Activated CD4-positive, alpha-beta memory T cell treated with anti-CD3 and anti-CD28 coated beads, Interleukin-2, amount 10 ng/mL, durations not matched to agents 7 days and 5 days (primary cell): ENCODE results near the gene PCDHA13. TPM values are rescaled to one million over a fixed set of nuclear protein-coding genes. Genes with fewer than 3 reads are reported as not detected.

Experiments
- CTCF ChIA-PET: fragments of 350-600 bp; sonication (Branson Sonifier 250); formaldehyde crosslinking; loops from one replicate; lab custom pipeline; 2021; ENCODE audit warnings: antibody characterized with exemption, inconsistent platforms; lab: Charles Lee
- POLR2A ChIA-PET: fragments of 350-600 bp; sonication (Branson Sonifier 250); formaldehyde crosslinking; loops from one replicate; lab custom pipeline; 2021; ENCODE audit warnings: antibody characterized with exemption; lab: Charles Lee
- DNase-seq: peaks from one replicate; pipeline ENCODE4 v3.0.0-alpha.2; 2020
- H3K27ac Mint-ChIP-seq: one replicate; pipeline ENCODE4 v1.8.0; 2021; ENCODE audit warnings: mild to moderate bottlenecking, mixed read lengths
- H3K27me3 Mint-ChIP-seq: one replicate; pipeline ENCODE4 v1.8.0; 2021; ENCODE audit warnings: mixed read lengths
- H3K36me3 Mint-ChIP-seq: one replicate; pipeline ENCODE4 v1.8.0; 2021; ENCODE audit warnings: low read depth, mixed read lengths
- H3K4me1 Mint-ChIP-seq: one replicate; pipeline ENCODE4 v1.8.0; 2021; ENCODE audit warnings: mixed read lengths
- H3K4me3 Mint-ChIP-seq: one replicate; pipeline ENCODE4 v1.8.0; 2021; ENCODE audit warnings: mild to moderate bottlenecking, mixed read lengths
- H3K9me3 Mint-ChIP-seq: one replicate; pipeline ENCODE4 v1.8.0; 2021; ENCODE audit warnings: mixed read lengths
- total RNA-seq, 2 experiments: library from RNA; stranded (reverse); gene quantifications; one replicate each; pipeline ENCODE4 v1.2.3, GENCODE V29; 2021

Gene PCDHA13
- total RNA-seq, 2 experiments from 2014 or later, result not detected

- Mint-ChIP-seq H3K4me1 (no peaks in the 10 kb centered on the region), H3K9me3 (peaks cover 13% of the 10 kb centered on the region), H3K27ac (no peak overlapping the region), H3K27me3 (no peaks in the 10 kb centered on the region), H3K4me3 (no peak overlapping the region), H3K36me3 (peaks cover 2% of the 10 kb centered on the region)
- DNase-seq, result no peak
- CTCF ChIA-PET, result no interaction called here
- POLR2A ChIA-PET, result no interaction called here
Observed at GRCh38 chr5:140883927-140884697, 2.2 kb downstream of the PCDHA13 start.

- H3K27ac Mint-ChIP-seq, result no peak overlapping the region
- ChIA-PET CTCF (no interaction called here), POLR2A (no interaction called here)
- H3K27me3 Mint-ChIP-seq, result no peaks in the 10 kb centered on the region
- H3K9me3 Mint-ChIP-seq, result peaks cover 3% of the 10 kb centered on the region
- no peaks in the 10 kb centered on the region for H3K36me3 Mint-ChIP-seq
- H3K4me3 Mint-ChIP-seq, result no peak overlapping the region
- no peaks in the 10 kb centered on the region for H3K4me1 Mint-ChIP-seq
- no peak for DNase-seq
Observed at GRCh38 chr5:140916325-140916724, 34.4 kb downstream of the PCDHA13 start.

- no peak overlapping the region for H3K4me3 Mint-ChIP-seq
- H3K9me3 Mint-ChIP-seq, result peaks cover 3% of the 10 kb centered on the region
- ChIA-PET CTCF (no interaction called here), POLR2A (no interaction called here)
- DNase-seq, result no peak
- H3K27me3 Mint-ChIP-seq, result peaks cover 21% of the 10 kb centered on the region
- H3K4me1 Mint-ChIP-seq, result peaks cover 1% of the 10 kb centered on the region
- no peak overlapping the region for H3K27ac Mint-ChIP-seq
- peaks cover 2% of the 10 kb centered on the region for H3K36me3 Mint-ChIP-seq
Observed at GRCh38 chr5:140923601-140924000, 41.7 kb downstream of the PCDHA13 start.

GRCh38 chr5:140925806-140926442 is 44.0 kb downstream of the PCDHA13 start, which contains the start of gene PCDHAC1:
PCDHAC1 (plus strand) TSS chr5:140926299; CDS start chr5:140926893, 594 bp downstream.
- Mint-ChIP-seq H3K27ac (no peak within 1 kb of the TSS), H3K4me1 (peaks cover 1% of the 10 kb centered on the region), H3K4me3 (no peak within 1 kb of the TSS), H3K36me3 (peaks cover 2% of the 10 kb centered on the region), H3K9me3 (peaks cover 3% of the 10 kb centered on the region), H3K27me3 (peaks cover 21% of the 10 kb centered on the region)
- no peak for DNase-seq
- ChIA-PET CTCF (no interaction called here), POLR2A (no interaction called here)

- POLR2A ChIA-PET, result no interaction called here
- Mint-ChIP-seq H3K4me3 (no peak overlapping the region), H3K27me3 (peaks cover 21% of the 10 kb centered on the region), H3K36me3 (peaks cover 2% of the 10 kb centered on the region), H3K9me3 (peaks cover 3% of the 10 kb centered on the region), H3K27ac (no peak overlapping the region), H3K4me1 (peaks cover 1% of the 10 kb centered on the region)
- no peak for DNase-seq
- CTCF ChIA-PET, result no interaction called here
Observed at GRCh38 chr5:140926443-140927227, 44.7 kb downstream of the PCDHA13 start.

- H3K27ac Mint-ChIP-seq, result no peak overlapping the region
- H3K4me1 Mint-ChIP-seq, result peaks cover 1% of the 10 kb centered on the region
- peaks cover 21% of the 10 kb centered on the region for H3K27me3 Mint-ChIP-seq
Observed at GRCh38 chr5:140927228-140927573, 45.3 kb downstream of the PCDHA13 start.

More at GRCh38 chr5:140927228-140927573, 45.3 kb downstream of the PCDHA13 start:
- no peak overlapping the region for H3K4me3 Mint-ChIP-seq
- ChIA-PET CTCF (no interaction called here), POLR2A (no interaction called here)
- peaks cover 3% of the 10 kb centered on the region for H3K9me3 Mint-ChIP-seq
- no peak for DNase-seq
- H3K36me3 Mint-ChIP-seq, result peaks cover 2% of the 10 kb centered on the region

Other genes with a start within 250 kb of the PCDHA13 start
- gene CD14, start 248.9 kb upstream of the PCDHA13 start, total RNA-seq, result under 1 TPM; 0.23 to 0.38 TPM
- gene TMCO6, start 242.7 kb upstream of the PCDHA13 start, total RNA-seq, result 10 to 100 TPM; 28.9 to 29.0 TPM
- 10 to 100 TPM; 73.0 to 83.8 TPM for gene NDUFA2, start 234.5 kb upstream of the PCDHA13 start, total RNA-seq
- gene IK, start 234.3 kb upstream of the PCDHA13 start, total RNA-seq, result 100 to 1,000 TPM; 123 to 126 TPM
- 10 to 100 TPM; 35.0 to 35.2 TPM for gene WDR55, start 217.2 kb upstream of the PCDHA13 start, total RNA-seq
- gene DND1, start 208.5 kb upstream of the PCDHA13 start, total RNA-seq, result 1 to 10 TPM; 2.2 to 2.5 TPM
- 10 to 100 TPM; 66.0 to 70.2 TPM for gene HARS1, start 190.8 kb upstream of the PCDHA13 start, total RNA-seq
- 10 to 100 TPM; 30.6 to 34.7 TPM for gene HARS2, start 190.7 kb upstream of the PCDHA13 start, total RNA-seq
- gene ZMAT2, start 181.7 kb upstream of the PCDHA13 start, total RNA-seq, result 10 to 100 TPM; 52.0 to 52.7 TPM
- gene PCDHA1, start 96.0 kb upstream of the PCDHA13 start, total RNA-seq, result not detected
- gene PCDHA2, start 87.3 kb upstream of the PCDHA13 start, total RNA-seq, result not detected
- not detected for gene PCDHA3, start 81.1 kb upstream of the PCDHA13 start, total RNA-seq
- gene PCDHA4, start 75.1 kb upstream of the PCDHA13 start, total RNA-seq, result not detected
- gene PCDHA5, start 60.5 kb upstream of the PCDHA13 start, total RNA-seq, result not detected
- not detected for gene PCDHA6, start 54.2 kb upstream of the PCDHA13 start, total RNA-seq
- not detected for gene PCDHA7, start 47.9 kb upstream of the PCDHA13 start, total RNA-seq
- not detected for gene PCDHA8, start 40.9 kb upstream of the PCDHA13 start, total RNA-seq
- gene PCDHA9, start 33.7 kb upstream of the PCDHA13 start, total RNA-seq, result not detected
- not detected for gene PCDHA10, start 26.2 kb upstream of the PCDHA13 start, total RNA-seq
- not detected for gene PCDHA11, start 13.2 kb upstream of the PCDHA13 start, total RNA-seq
- not detected for gene PCDHA12, start 6.8 kb upstream of the PCDHA13 start, total RNA-seq
- not detected for gene PCDHAC1, start 44.2 kb downstream of the PCDHA13 start, total RNA-seq
- gene PCDHAC2, start 84.4 kb downstream of the PCDHA13 start, total RNA-seq, result not detected
- gene PCDHB1, start 169.2 kb downstream of the PCDHA13 start, total RNA-seq, result not detected
- under 1 TPM in 1 of 2 experiments, not detected in 1; 0.20 TPM for gene PCDHB2, start 212.5 kb downstream of the PCDHA13 start, total RNA-seq
- not detected for gene PCDHB3, start 218.3 kb downstream of the PCDHA13 start, total RNA-seq
- gene PCDHB4, start 239.7 kb downstream of the PCDHA13 start, total RNA-seq, result not detected